ENCODE results near the gene RPL10.

RPL10 gene

GRCh38 chrX:154433605-154434004 is 35.4 kb downstream of the RPL10 start:
- no peak for DNase-seq

- DNase-seq = no peak
Measured at GRCh38 chrX:154434394-154435168, 36.4 kb downstream of the RPL10 start.

DNA sequence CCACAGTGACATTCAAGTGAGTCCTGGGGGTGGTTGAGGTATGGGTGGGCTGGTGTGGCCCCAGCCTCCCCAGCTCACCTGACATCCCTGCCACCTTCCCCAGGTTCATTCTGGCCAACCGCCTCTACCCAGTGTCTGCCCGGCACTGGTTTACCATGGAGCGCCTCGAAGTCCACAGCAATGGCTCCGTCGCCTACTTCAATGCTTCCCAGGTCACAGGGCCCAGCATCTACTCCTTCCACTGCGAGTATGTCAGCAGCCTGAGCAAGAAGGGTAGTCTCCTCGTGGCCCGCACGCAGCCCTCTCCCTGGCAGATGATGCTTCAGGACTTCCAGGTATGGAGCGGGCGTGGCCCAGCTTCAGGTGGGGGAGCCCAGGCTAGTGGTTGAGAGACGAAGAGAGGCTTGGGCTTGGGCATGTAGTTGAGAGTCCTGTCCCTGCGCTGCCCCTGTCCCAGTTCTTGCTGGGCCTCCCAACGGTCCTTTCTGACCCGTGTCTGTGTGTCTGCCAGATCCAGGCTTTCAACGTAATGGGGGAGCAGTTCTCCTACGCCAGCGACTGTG is 37.1 kb downstream of the RPL10 start:
- DNase-seq = no peak

- peak; percentile 43 for DNase-seq
Measured at GRCh38 chrX:154436374-154436982, 38.3 kb downstream of the RPL10 start.

GRCh38 chrX:154436983-154437752 is 39.0 kb downstream of the RPL10 start, which contains the start of gene GDI1:
TSS of gene GDI1 (plus strand) at chrX:154437154. CDS start at chrX:154437255, 101 bp downstream.
- DNase-seq = peak; percentile 4

GRCh38 chrX:154437971-154438893 is 40.1 kb downstream of the RPL10 start:
- no peak for DNase-seq

DNA sequence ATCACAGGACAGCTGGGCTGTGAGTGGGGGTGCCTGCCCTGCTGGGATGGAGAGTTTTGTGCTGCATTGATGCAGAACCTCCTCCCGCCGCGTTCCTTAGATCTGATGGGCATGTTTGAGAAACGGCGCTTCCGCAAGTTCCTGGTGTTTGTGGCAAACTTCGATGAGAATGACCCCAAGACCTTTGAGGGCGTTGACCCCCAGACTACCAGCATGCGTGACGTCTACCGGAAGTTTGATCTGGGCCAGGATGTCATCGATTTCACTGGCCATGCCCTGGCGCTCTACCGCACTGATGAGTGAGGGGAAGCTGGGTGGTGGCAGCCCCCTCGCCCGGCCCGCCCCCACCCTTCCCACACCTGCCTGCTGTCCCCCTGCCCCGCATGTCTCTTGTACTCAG is 41.7 kb downstream of the RPL10 start:
- no peak for DNase-seq

DNA sequence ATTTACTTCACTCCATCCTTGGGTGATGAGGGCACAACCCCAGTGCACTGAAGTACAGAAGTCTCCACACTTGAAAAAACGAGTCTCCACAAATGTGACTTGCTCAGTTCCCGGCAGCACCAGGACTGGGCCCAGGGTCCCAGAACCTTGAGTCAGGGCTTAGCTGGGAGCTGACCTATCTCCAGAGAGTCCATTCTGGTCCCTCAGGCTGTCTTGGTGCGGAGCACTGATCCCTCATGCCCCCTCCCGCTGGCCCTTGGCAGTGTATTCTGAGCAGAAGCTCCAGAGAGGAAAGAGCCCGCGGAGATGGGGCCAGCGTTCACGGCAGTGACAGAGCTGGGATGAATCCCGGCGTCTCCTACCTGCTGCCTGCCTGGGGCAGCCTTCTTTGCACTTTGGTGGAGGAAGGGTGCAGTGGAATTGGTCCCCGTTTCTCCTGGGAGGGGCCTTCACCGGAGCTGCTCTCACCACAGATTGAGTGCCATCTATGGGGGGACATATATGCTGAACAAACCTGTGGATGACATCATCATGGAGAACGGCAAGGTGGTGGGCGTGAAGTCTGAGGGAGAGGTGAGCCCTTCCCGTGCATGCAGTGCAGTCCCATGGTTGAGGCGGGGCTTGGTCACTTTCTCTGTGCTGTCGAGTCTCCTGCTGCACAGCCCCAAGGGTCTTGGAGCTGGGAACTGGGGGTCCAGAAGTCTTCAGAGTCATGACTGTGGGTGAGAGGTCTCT is 42.6 kb downstream of the RPL10 start:
- no peak for DNase-seq

DNA sequence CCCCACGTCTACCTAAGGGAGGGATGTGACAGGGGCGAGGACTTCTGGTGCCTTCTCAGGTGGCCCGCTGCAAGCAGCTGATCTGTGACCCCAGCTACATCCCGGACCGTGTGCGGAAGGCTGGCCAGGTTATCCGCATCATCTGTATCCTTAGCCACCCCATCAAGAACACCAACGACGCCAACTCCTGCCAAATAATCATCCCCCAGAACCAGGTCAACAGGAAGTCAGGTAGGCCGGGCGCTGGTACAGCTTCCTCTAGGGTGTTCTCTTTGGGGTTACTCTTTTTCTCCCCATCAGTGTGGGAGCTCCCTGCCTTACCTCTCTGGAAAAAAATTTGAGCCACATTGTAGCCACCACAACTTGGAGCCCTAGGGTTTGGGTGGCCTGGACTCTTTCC is 43.4 kb downstream of the RPL10 start:
- DNase-seq = no peak

DNA sequence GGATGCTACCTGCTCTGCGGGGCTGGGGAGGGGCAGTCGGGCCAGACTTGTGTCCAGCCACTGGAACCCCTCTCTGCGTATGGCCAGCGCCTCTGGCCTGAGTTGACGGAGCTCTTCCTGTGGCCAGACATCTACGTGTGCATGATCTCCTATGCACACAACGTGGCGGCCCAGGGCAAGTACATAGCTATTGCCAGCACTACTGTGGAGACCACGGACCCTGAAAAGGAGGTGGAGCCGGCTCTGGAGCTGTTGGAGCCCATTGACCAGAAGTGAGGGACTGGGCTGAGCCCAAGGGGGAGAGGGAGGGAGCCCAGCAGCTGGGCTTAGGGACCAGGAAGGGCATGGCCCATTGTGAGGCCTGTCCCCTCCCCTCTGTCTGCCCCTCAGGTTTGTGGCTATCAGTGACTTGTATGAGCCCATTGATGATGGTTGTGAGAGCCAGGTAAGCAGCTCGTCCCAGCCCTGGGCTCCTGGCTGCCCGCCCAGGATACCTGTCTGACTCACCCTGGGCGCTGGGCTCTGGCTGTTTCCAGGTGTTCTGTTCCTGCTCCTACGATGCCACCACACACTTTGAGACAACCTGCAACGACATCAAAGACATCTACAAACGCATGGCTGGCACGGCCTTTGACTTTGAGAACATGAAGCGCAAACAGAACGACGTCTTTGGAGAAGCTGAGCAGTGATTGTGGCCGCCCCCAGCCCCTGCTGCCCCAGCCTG is 44.0 kb downstream of the RPL10 start:
- no peak for DNase-seq

DNA sequence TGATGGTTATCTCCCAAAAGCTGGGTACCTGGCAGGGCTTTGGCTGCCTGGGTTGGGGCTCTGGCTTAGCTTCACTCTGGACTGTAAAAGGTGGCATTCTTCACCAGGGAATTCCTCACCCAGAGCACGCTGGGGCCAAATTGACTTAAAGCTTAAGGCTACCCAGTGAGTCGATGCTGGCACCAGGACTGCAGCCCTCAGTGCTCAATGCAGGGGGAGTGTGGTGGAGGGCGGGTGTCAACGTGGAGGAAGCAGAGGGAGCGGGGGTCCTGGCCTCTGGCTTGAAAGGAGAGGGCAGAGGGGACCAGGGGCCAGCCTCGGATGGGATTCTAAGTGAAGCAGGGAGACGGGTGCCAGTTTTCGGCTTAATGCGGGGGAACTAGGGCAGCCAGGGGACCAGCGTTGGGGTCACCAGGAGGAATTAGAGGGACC is 45.3 kb downstream of the RPL10 start:
- DNase-seq = no peak

DNA sequence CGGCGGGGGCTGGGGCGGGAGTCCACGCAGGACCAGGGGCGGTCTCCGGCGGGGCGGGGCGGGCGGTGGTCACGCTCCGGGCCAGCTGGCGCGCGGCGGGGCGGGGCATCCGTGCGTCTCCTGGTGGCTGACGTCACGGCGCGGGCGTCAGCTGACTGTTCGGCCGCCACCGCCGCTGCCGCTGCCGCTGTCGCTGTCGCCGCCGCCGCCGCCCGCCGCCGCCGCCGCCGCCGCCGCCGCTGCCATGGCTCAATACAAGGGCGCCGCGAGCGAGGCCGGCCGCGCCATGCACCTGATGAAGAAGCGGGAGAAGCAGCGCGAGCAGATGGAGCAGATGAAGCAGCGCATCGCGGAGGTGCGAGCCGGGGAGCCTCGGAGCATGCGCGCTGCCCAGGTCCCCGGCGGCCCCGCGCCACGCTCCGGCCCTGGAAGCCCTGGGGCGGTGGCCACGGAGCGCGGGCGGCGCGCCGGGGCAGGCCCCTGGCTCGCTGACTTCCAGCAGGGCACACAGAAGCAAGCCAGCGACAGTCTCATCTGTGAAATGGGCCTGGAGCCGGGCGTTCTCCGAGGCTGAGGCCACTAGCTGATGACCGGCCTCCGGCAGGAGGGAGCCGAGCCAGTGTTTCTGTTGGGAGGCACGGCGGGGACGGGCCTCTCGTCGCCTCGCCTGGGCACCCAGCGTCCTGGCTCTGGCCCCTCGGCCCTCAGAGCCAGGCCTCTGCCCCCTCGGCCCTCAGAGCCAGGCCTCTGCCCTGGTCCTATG is 46.0 kb downstream of the RPL10 start, which contains the start of gene FAM50A:
FAM50A (plus strand) TSS at position 150 of the 763 bp plus-strand sequence; CDS start at position 245, 95 bp downstream.
- DNase-seq = peak; percentile 4

- DNase-seq = no peak
Measured at GRCh38 chrX:154444755-154445246, 46.6 kb downstream of the RPL10 start.

- no peak for DNase-seq
Measured at GRCh38 chrX:154445776-154446175, 47.6 kb downstream of the RPL10 start.

DNA sequence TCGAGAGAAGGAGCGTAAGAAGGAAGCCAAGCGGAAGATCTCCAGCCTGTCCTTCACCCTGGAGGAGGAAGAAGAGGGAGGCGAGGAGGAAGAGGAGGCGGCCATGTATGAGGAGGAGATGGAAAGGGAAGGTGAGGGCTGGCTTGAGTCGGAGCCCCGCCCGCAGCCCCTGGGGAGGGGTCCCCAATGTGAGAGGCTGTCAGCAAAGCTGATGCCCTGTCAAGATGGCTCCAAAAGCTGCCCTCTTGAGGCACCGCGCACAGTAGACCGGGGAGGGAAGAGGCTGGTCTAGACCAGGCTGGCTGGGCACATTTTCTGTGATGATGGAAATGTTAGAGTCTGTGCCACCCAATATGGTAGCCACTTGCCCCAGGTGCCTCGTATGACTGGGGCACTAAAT is 48.3 kb downstream of the RPL10 start:
- no peak for DNase-seq

DNA sequence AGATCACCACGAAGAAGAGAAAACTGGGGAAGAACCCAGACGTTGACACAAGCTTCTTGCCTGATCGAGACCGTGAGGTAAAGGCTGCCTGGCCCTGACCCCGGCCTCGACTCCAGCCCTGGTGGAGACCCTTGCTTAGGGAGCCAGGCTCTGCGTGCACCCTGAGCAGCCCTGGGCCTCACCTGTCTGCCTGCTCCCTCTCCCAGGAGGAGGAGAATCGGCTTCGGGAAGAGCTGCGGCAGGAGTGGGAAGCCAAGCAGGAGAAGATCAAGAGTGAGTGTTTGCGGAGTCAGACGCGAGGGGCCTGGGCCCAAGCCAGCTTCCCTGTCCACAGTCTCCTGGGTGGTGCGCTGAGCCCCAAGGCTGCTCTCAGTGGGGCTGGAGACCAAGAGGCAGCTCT is 50.3 kb downstream of the RPL10 start:
- no peak for DNase-seq

DNA sequence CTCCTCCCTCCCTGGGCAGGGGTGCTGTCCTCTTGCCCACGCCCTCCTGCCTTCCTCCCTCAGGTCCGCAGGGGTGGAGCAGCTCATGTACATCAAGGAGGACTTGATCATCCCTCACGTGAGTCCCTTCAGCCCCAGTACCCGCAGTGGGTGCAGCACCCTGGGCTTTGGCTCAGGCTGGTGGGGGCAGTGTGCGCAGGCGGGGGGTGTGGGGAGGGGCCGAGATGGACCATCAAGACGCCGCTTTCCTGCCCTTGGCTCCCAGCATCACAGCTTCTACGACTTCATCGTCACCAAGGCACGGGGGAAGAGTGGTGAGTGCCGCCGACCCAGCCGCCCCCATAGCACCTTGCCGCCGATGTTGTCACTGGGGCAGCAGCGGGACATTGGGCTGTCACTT is 51.4 kb downstream of the RPL10 start:
- DNase-seq = no peak

- no peak for DNase-seq
Measured at GRCh38 chrX:154450312-154450711, 52.1 kb downstream of the RPL10 start.

Data from NCI-H748 treated with DMSO at 0.1 percent for 48 hours (cell line).